IPS DF 6.9 (cell line): ENCODE data around the gene SLF2.

Source experiments
- DNase-seq: peaks from one replicate; pipeline ENCODE4 v3.0.0-alpha.2; 2013; ENCODE audit warnings: low read depth, low spot score
- H3K27ac ChIP-seq: one replicate; pipeline ENCODE4 v1.5.1; 2013; ENCODE audit warnings: low read length, control low read depth
- H3K27me3 ChIP-seq: 2 replicates; pipeline ENCODE4 v1.6.1; 2013; ENCODE audit warnings: mild to moderate bottlenecking, low read length; ENCODE audit not compliant: control insufficient read depth, insufficient read depth
- H3K36me3 ChIP-seq: 2 replicates; pipeline ENCODE4 v1.6.1; 2013; ENCODE audit warnings: low read length; ENCODE audit not compliant: control insufficient read depth, insufficient read depth
- H3K4me1 ChIP-seq: 2 replicates; pipeline ENCODE4 v1.6.1; 2013; ENCODE audit warnings: low read length; ENCODE audit not compliant: control insufficient read depth, insufficient read depth
- H3K4me3 ChIP-seq: 2 replicates; pipeline ENCODE4 v1.5.1; 2013; ENCODE audit warnings: mild to moderate bottlenecking, low read length
- H3K9me3 ChIP-seq: 2 replicates; pipeline ENCODE4 v1.6.1; 2013; ENCODE audit warnings: low read length, inconsistent platforms; ENCODE audit not compliant: control insufficient read depth, insufficient read depth
- WGBS: extraction: QIAGEN DNeasy Blood & Tissue Kit; methylation state at CpG from one replicate; pipeline ENCODE4 v1.1.7; 2013; ENCODE audit warnings: mixed read lengths, missing lambda C conversion rate; ENCODE audit not compliant: insufficient read length, insufficient coverage; 5-methylcytosine and 5-hydroxymethylcytosine counted together

The SLF2 gene

GRCh38 chr10:100899171-100899570, 13.6 kb upstream of the SLF2 start:
- Histone ChIP-seq H3K4me1 (no peaks in the 10 kb centered on the region), H3K27me3 (no peaks in the 10 kb centered on the region), H3K4me3 (no peak overlapping the region), H3K9me3 (no peaks in the 10 kb centered on the region), H3K36me3 (no peaks in the 10 kb centered on the region), H3K27ac (no peak overlapping the region)
- no CpG with 5 or more reads among the region's 4 CpGs for WGBS
- no peak for DNase-seq

DNA sequence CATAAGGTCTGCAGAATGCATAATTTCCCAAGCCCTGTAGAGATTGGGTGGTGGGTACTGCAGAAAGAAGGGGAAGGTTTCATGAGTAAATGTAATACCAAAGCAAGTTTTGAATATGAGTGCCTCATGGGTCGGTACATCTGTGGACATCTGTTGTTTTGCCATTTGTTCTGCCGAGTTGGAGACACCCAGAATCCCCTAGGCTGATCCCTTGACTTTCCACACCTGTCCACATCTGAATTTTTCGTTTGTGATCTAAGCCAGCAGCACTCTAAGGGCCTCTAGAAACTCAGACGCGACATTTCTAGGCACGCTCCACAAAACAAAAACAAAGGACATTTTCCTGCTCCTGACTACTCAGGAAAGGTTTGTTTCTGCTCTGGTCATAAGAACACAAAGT, 11.7 kb upstream of the SLF2 start:
- Histone ChIP-seq H3K27me3 (no peaks in the 10 kb centered on the region), H3K4me3 (no peak overlapping the region), H3K36me3 (no peaks in the 10 kb centered on the region), H3K27ac (no peak overlapping the region), H3K9me3 (no peaks in the 10 kb centered on the region), H3K4me1 (no peaks in the 10 kb centered on the region)
- no CpG with 5 or more reads among the region's 6 CpGs for WGBS
- no peak for DNase-seq

DNA sequence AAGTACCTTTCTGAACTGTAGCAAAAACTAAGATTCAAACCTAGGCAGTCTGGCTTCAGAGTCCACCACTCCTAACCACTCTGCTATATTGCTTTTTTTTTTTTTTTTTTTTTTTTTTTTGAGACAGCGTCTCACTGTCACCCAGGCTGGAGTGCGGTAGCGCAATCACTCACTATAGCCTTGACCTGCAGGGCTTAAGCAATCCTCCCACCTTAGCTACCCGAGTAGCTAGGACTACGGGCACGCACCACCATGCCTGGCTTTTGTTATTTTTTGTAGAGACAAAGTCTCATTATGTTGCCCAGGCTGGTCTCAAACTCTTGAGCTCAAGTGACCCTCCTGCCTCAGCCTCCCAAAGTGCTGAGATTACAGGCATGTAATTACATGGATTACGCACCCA, 10.1 kb upstream of the SLF2 start:
- H3K27ac ChIP-seq, result no peak overlapping the region
- WGBS, result no CpG with 5 or more reads among the region's 7 CpGs
- H3K4me3 ChIP-seq, result no peak overlapping the region
- no peaks in the 10 kb centered on the region for H3K36me3 ChIP-seq
- no peaks in the 10 kb centered on the region for H3K27me3 ChIP-seq
- no peaks in the 10 kb centered on the region for H3K4me1 ChIP-seq
- no peaks in the 10 kb centered on the region for H3K9me3 ChIP-seq
- no peak for DNase-seq

GRCh38 chr10:100904917-100905316, 7.8 kb upstream of the SLF2 start:
- no CpG with 5 or more reads among the region's 2 CpGs for WGBS
- no peaks in the 10 kb centered on the region for H3K27me3 ChIP-seq
- no peaks in the 10 kb centered on the region for H3K9me3 ChIP-seq
- no peak overlapping the region for H3K27ac ChIP-seq
- H3K4me1 ChIP-seq, result no peaks in the 10 kb centered on the region; the same call in 1 of the 2 replicates
- no peak overlapping the region for H3K4me3 ChIP-seq
- DNase-seq, result no peak
- H3K36me3 ChIP-seq, result no peaks in the 10 kb centered on the region

DNA sequence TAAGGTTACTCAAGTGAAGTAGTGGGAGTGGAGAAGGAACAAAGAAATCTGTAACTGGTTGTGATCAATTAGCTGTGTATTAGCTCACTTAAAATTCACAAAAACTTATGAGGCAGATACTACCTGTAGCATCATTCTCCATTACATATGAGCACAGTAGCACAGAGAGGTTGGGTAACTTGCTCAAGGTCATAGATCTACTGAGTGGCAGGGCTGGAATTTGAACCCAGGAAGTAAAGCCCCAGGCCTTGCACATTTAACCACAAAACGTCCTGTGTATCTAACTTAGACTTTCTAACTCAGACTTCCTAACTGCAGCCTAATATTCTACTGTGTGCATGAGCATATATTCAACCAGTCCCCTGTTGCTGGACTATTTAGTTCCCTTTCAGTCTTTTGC, 5.6 kb upstream of the SLF2 start:
- H3K4me3 ChIP-seq, result no peak overlapping the region
- no peak for DNase-seq
- H3K36me3 ChIP-seq, result no peaks in the 10 kb centered on the region
- H3K27ac ChIP-seq, result no peak overlapping the region
- H3K9me3 ChIP-seq, result no peaks in the 10 kb centered on the region
- H3K4me1 ChIP-seq, result peaks cover 1% of the 10 kb centered on the region; the same call in 1 of the 2 replicates
- no CpG with 5 or more reads among the region's 1 CpG for WGBS
- H3K27me3 ChIP-seq, result no peaks in the 10 kb centered on the region

DNA sequence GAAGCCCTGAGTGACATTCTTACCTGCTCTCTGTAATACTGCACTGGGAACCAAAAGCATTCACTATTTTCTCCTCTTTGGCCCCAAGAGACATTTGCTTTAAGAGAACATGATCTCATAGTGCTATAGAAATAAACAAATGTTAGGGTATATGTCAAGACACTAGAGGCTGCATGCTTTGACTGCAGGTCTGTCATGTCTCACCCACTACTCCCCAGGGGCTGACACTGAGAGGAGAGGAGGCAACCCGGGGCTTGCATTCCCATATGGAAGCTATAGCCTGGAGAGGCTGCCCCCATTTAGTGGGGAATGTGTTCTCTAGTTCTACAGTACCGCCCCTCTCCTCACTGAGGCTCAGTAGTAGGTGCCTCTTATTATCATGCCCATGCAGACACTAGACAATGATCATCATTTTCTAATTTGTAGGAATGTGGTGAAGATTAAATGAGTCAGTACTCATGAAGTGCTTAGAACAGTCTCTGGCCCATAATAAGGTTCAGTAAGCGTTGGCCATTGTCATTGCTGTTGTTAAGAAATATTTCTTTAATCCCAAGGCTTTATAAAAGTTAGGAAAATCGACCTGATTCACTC, 4.9 kb upstream of the SLF2 start:
- Histone ChIP-seq H3K9me3 (no peaks in the 10 kb centered on the region), H3K4me3 (no peak overlapping the region), H3K4me1 (peaks cover 1% of the 10 kb centered on the region; the same call in 1 of the 2 replicates), H3K36me3 (no peaks in the 10 kb centered on the region), H3K27me3 (no peaks in the 10 kb centered on the region), H3K27ac (no peak overlapping the region)
- no CpG with 5 or more reads among the region's 4 CpGs for WGBS
- no peak for DNase-seq

DNA sequence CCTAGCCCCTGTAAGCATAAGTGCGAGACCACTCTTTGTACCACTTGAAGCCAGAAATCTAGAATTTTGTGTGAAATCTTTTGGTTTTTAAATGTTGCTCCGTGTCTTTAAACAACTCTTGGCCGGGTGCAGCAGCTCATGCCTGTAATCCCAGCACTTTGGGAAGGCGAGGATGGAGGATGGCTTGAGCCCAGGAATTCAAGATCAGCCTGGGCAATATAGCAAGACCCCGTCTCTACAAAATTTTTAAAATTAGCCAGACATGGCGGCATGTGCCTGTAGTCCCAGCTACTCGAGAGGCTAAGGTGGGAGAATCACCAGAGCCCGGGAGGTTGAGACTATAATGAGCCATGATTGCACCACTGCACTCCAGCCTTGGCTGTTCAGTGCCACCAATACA, 4.4 kb upstream of the SLF2 start:
- Histone ChIP-seq H3K27me3 (no peaks in the 10 kb centered on the region), H3K4me1 (peaks cover 1% of the 10 kb centered on the region; the same call in 1 of the 2 replicates), H3K4me3 (no peak overlapping the region), H3K9me3 (no peaks in the 10 kb centered on the region), H3K27ac (no peak overlapping the region), H3K36me3 (no peaks in the 10 kb centered on the region)
- DNase-seq, result no peak
- WGBS, result no CpG with 5 or more reads among the region's 8 CpGs

- Histone ChIP-seq H3K27ac (no peak overlapping the region), H3K36me3 (no peaks in the 10 kb centered on the region), H3K9me3 (no peaks in the 10 kb centered on the region), H3K27me3 (no peaks in the 10 kb centered on the region), H3K4me3 (no peak overlapping the region), H3K4me1 (peaks cover 1% of the 10 kb centered on the region; the same call in 1 of the 2 replicates)
- WGBS, result no CpG with 5 or more reads among the region's 6 CpGs
- no peak for DNase-seq
Observed at GRCh38 chr10:100909501-100910263, 3.1 kb upstream of the SLF2 start.

- H3K36me3 ChIP-seq, result peaks cover under 1% of the 10 kb centered on the region; the same call in 1 of the 2 replicates
- no CpG with 5 or more reads among the region's 4 CpGs for whole genome bisulfite sequencing
- H3K27ac ChIP-seq, result no peak overlapping the region
- no peaks in the 10 kb centered on the region for H3K27me3 ChIP-seq
- DNase-seq, result no peak
- H3K9me3 ChIP-seq, result no peaks in the 10 kb centered on the region
- H3K4me1 ChIP-seq, result peaks cover 1% of the 10 kb centered on the region; the same call in 1 of the 2 replicates
- no peak overlapping the region for H3K4me3 ChIP-seq
Observed at GRCh38 chr10:100911472-100911871, 1.3 kb upstream of the SLF2 start.

DNA sequence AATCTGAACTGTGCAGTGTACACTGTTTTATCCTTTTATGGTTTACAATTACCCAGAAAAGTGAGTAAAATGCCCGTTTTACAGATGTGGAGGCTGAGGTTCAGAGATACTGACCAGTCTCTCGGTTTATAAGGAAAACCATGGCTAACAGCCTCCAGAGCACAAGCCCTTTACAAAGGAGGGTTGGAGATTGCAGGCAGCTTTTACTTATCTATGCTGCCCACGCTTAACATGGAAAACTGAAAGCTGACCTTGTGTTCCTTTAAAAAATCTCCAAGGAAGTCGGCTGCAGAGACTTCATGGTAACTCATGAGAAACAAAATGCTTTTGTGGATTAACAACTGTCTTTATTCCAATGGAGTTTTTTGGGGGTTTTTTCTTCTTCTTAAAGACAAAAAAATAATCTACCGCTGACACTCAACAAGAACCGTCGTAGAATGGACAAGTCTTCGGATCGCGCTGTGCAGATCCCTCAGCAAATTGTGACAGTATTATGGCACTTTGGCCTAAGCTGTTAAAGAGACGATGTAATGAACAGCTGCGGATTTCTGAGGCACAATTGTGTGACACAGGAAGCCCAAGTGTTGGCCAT, 654 bp upstream of the SLF2 start:
- Histone ChIP-seq H3K27ac (no peak overlapping the region), H3K4me3 (peak overlapping the region; percentile 41; the same call in 1 of the 2 replicates), H3K4me1 (peaks cover 1% of the 10 kb centered on the region; the same call in 1 of the 2 replicates), H3K9me3 (no peaks in the 10 kb centered on the region), H3K36me3 (peaks cover 5% of the 10 kb centered on the region; the same call in 1 of the 2 replicates), H3K27me3 (no peaks in the 10 kb centered on the region)
- no peak for DNase-seq
- WGBS, result no CpG with 5 or more reads among the region's 12 CpGs
